IMR-90 (cell line): ENCODE data around the gene REST. TPM values are rescaled to one million over a fixed set of nuclear protein-coding genes. Genes with fewer than 3 reads are reported as not detected.

ENCODE experiments used
- ATAC-seq: fragments of 200-7000 bp; cut with Tn5 transposase; 2 replicates; pipeline ENCODE4 v1.9.1; 2020; ENCODE audit warnings: low read depth, mild to moderate bottlenecking, moderate library complexity
- BruUV-seq: library from RNA; stranded (reverse); fragments of 400-500 nt; replicated peaks from 2 replicates; lab custom pipeline; 2021; lab: Mats Ljungman, UMichigan
- CTCF ChIA-PET: fragments of 300-600 bp; formaldehyde crosslinking; extraction: SDS; loops from one replicate; lab custom pipeline; 2021; ENCODE audit warnings: antibody characterized with exemption; lab: Yijun Ruan, JAX
- POLR2A ChIA-PET: fragments of 300-600 bp; sonication (Branson Sonifier 250); formaldehyde crosslinking; loops from one replicate; lab custom pipeline; 2022; ENCODE audit warnings: antibody characterized with exemption; ENCODE audit not compliant: unreplicated experiment; lab: Charles Lee
- DNase-seq: peaks from one replicate; pipeline ENCODE4 v3.0.0; 2013
- H2AFZ ChIP-seq: replicated peaks from 2 replicates; pipeline ENCODE3; 2013; ENCODE audit warnings: low read length, mild to moderate bottlenecking; ENCODE audit not compliant: poor library complexity
- H2AK5ac ChIP-seq: 2 replicates; pipeline ENCODE4 v1.6.1; 2013; ENCODE audit warnings: low read depth, low read length, inconsistent platforms
- H2AK9ac ChIP-seq: replicated peaks from 2 replicates; pipeline ENCODE3; 2013; ENCODE audit warnings: mild to moderate bottlenecking, low read depth, low read length, moderate library complexity; ENCODE audit not compliant: poor library complexity
- H2BK120ac ChIP-seq: 2 replicates; pipeline ENCODE4 v1.6.1; 2013; ENCODE audit warnings: low read depth, low read length, inconsistent platforms
- H2BK15ac ChIP-seq: 3 replicates; pipeline ENCODE4 v1.6.1; 2013; ENCODE audit warnings: low read depth, low read length, inconsistent platforms
- H2BK20ac ChIP-seq: 2 replicates; pipeline ENCODE4 v1.6.1; 2013; ENCODE audit warnings: low read depth, mild to moderate bottlenecking, inconsistent platforms, low read length, moderate library complexity
- H2BK5ac ChIP-seq: 2 replicates; pipeline ENCODE4 v1.6.1; 2013; ENCODE audit warnings: mild to moderate bottlenecking, low read depth, low read length, inconsistent platforms; ENCODE audit not compliant: poor library complexity, severe bottlenecking
- H3K14ac ChIP-seq: replicated peaks from 2 replicates; pipeline ENCODE4 v1.6.1; 2013; ENCODE audit warnings: low read depth, low read length, inconsistent platforms
- H3K18ac ChIP-seq: 2 replicates; pipeline ENCODE4 v1.6.1; 2013; ENCODE audit warnings: low read depth, low read length, control low read depth
- H3K23ac ChIP-seq: 2 replicates; pipeline ENCODE4 v1.6.1; 2013; ENCODE audit warnings: low read depth, low read length, inconsistent platforms
- H3K27ac ChIP-seq: 2 replicates; pipeline ENCODE4 v1.5.1; 2013; ENCODE audit warnings: mild to moderate bottlenecking, control low read depth, low read length; ENCODE audit not compliant: insufficient read depth
- H3K27me3 ChIP-seq: 2 replicates; pipeline ENCODE4 v1.6.1; 2013; ENCODE audit warnings: low read length; ENCODE audit not compliant: control insufficient read depth, insufficient read depth
- H3K36me3 ChIP-seq: 2 replicates; pipeline ENCODE4 v1.6.1; 2013; ENCODE audit warnings: low read length, mixed read lengths; ENCODE audit not compliant: control insufficient read depth, insufficient read depth
- H3K4ac ChIP-seq: 2 replicates; pipeline ENCODE4 v1.6.1; 2013; ENCODE audit warnings: low read depth, low read length, inconsistent platforms
- H3K4me1 ChIP-seq: 2 replicates; pipeline ENCODE4 v1.6.1; 2013; ENCODE audit warnings: low read length, mixed read lengths; ENCODE audit not compliant: control insufficient read depth, insufficient read depth
- H3K4me2 ChIP-seq: 2 replicates; pipeline ENCODE4 v1.6.1; 2013; ENCODE audit warnings: low read depth, mild to moderate bottlenecking, control low read depth, low read length, moderate library complexity
- H3K4me3 ChIP-seq: 2 replicates; pipeline ENCODE4 v1.5.1; 2013; ENCODE audit warnings: low read depth, mild to moderate bottlenecking, control low read depth, low read length, moderate library complexity; ENCODE audit not compliant: insufficient read depth
- H3K56ac ChIP-seq: 2 replicates; pipeline ENCODE4 v1.6.1; 2013; ENCODE audit warnings: low read length, inconsistent platforms; ENCODE audit not compliant: insufficient read depth; ENCODE audit errors: extremely low read depth
- H3K79me1 ChIP-seq, 2 experiments: 2 replicates each; pipeline ENCODE4 v1.6.1; 2013; ENCODE audit warnings: low read length in 2 of 2, inconsistent platforms in 1 of 2, low read depth in 1 of 2
- H3K9ac ChIP-seq: 2 replicates; pipeline ENCODE4 v1.6.1; 2013; ENCODE audit warnings: low read depth, low read length, control low read depth
- H3K9me1 ChIP-seq: 2 replicates; pipeline ENCODE4 v1.6.1; 2013; ENCODE audit warnings: low read length, inconsistent platforms; ENCODE audit not compliant: insufficient read depth
- H3K9me3 ChIP-seq: 2 replicates; pipeline ENCODE4 v1.6.1; 2013; ENCODE audit warnings: low read length; ENCODE audit not compliant: control insufficient read depth, insufficient read depth
- H4K20me1 ChIP-seq: 2 replicates; pipeline ENCODE4 v1.6.1; 2013; ENCODE audit warnings: low read length, inconsistent platforms; ENCODE audit not compliant: insufficient read depth
- H4K5ac ChIP-seq: 2 replicates; pipeline ENCODE4 v1.6.1; 2013; ENCODE audit warnings: mild to moderate bottlenecking, low read depth, low read length, control low read depth
- H4K8ac ChIP-seq, 2 experiments: 2 replicates each; pipeline ENCODE4 v1.6.1; 2013; ENCODE audit warnings: low read depth in 2 of 2, low read length in 2 of 2, control low read depth in 1 of 2, inconsistent platforms in 1 of 2
- H4K91ac ChIP-seq: 2 replicates; pipeline ENCODE4 v1.6.1; 2013; ENCODE audit warnings: low read depth, low read length, inconsistent platforms; ENCODE audit not compliant: insufficient read depth
- NFE2L2 ChIP-seq: fragments of 150-350 bp; IDR thresholded peaks from 2 replicates; pipeline ENCODE4 v1.6.1; 2016; ENCODE audit warnings: low read depth, mild to moderate bottlenecking, low read length
- POLR2A ChIP-seq: IDR thresholded peaks from 2 replicates; pipeline ENCODE4 v1.6.1; 2012; ENCODE audit warnings: mild to moderate bottlenecking, low read depth, low read length
- USF2 ChIP-seq: fragments of 150-350 bp; IDR thresholded peaks from 2 replicates; pipeline ENCODE4 v1.6.1; 2017; ENCODE audit warnings: mild to moderate bottlenecking, antibody characterized with exemption, low read length, low read depth
- WGBS, 2 experiments: methylation state at CpG; one replicate each; pipeline versions ENCODE4 v1.1.5 to v1.1.7; 2013; ENCODE audit warnings: missing lambda C conversion rate in 2 of 2; ENCODE audit not compliant: insufficient read length in 1 of 2; ENCODE audit errors: extremely low coverage in 2 of 2; 5-methylcytosine and 5-hydroxymethylcytosine counted together
- dilution Hi-C: fragments of 300-500 bp; cut with HindIII; formaldehyde crosslinking; loops from one replicate; pipeline ENCODE4 v1.14.3; 2018; ENCODE audit warnings: low sequenced_read_pairs; ENCODE audit not compliant: unreplicated experiment
- in situ Hi-C: fragments of 300-500 bp; cut with MboI; formaldehyde crosslinking; loops from 3 replicates; pipeline ENCODE4 v1.14.3; 2019; ENCODE audit warnings: low sequenced_read_pairs, inconsistent platforms, mixed read lengths
- intact Hi-C: fragments of 100-400 bp; cut with micrococcal nuclease; formaldehyde crosslinking; loops from 2 replicates; pipeline ENCODE4 v1.10.0; 2022
- polyA plus RNA-seq, 3 experiments: library from polyadenylated mRNA; depleted of rRNA; stranded (reverse); fragments of >200 nt; gene quantifications; 2 replicates each; pipeline ENCODE4 v1.2.3, GENCODE V29; 2012; ENCODE audit warnings: low replicate concordance in 1 of 3
- total RNA-seq: library from RNA; depleted of rRNA; stranded (reverse); fragments of >200 nt; gene quantifications from 2 replicates; pipeline ENCODE4 v1.2.3, GENCODE V29; 2012

The REST gene
- total and polyA plus RNA-seq, 2 of the 4 experiments (the other 2 are of a cell fraction) = 10.0 to 66.9 TPM

- Histone ChIP-seq H2BK120ac (no peak overlapping the region), H3K27ac (no peak overlapping the region), H3K4me3 (no peak overlapping the region), H2AFZ (no peak overlapping the region), H3K79me1 (no peaks in the 10 kb centered on the region), H3K27me3 (no peaks in the 10 kb centered on the region), H3K18ac (no peak overlapping the region), H4K8ac (no peak overlapping the region), H3K36me3 (no peaks in the 10 kb centered on the region), H4K20me1 (no peaks in the 10 kb centered on the region), H2BK20ac (no peak overlapping the region), H3K4me2 (no peak overlapping the region), H3K9me1 (no peaks in the 10 kb centered on the region), H3K9me3 (no peaks in the 10 kb centered on the region), H3K4me1 (no peaks in the 10 kb centered on the region), H3K14ac (no peak overlapping the region), H2BK15ac (no peak overlapping the region), H3K23ac (no peak overlapping the region), H3K4ac (no peak overlapping the region), H2AK9ac (no peak overlapping the region), H2AK5ac (no peak overlapping the region), H4K91ac (no peak overlapping the region), H4K5ac (no peak overlapping the region), H3K56ac (no peak overlapping the region), H3K9ac (no peak overlapping the region), H2BK5ac (no peak overlapping the region)
- TF ChIP-seq USF2 = no peak
- TF ChIP-seq NFE2L2 = no peak
- no peak for TF ChIP-seq POLR2A
- CTCF ChIA-PET = no interaction called here
- in situ Hi-C loops = loop anchor here (25.0 kb wide), 1 partner anchor 101 kb away; no protein-coding TSS in a partner anchor
- DNase-seq (peak; percentile 5), ATAC-seq (no peak)
- no CpG with 5 or more reads among the region's 7 CpGs for WGBS, 2 experiments
- dilution Hi-C loops = no loop called here
- POLR2A ChIA-PET = interaction anchor here (0.6 kb wide), 1 partner anchor 14 kb away, joined by 5 read pairs; no protein-coding TSS in a partner anchor
- no TSS peak for BruUV-seq
- intact Hi-C loops = no loop called here
Measured at GRCh38 chr4:56863441-56864139, 44.1 kb upstream of the REST start.
